ENCODE data around the gene NUDT19. TPM values are rescaled to one million over a fixed set of nuclear protein-coding genes. Genes with fewer than 3 reads are reported as not detected.
"Not testable (repeated sequence)": the region's sequence is repeated elsewhere in the genome, so short reads cannot be mapped to it uniquely, and the experiment has no call there.

Gene NUDT19
- total RNA-seq, 1 experiment from 2014 or later = 19.6 TPM

DNA sequence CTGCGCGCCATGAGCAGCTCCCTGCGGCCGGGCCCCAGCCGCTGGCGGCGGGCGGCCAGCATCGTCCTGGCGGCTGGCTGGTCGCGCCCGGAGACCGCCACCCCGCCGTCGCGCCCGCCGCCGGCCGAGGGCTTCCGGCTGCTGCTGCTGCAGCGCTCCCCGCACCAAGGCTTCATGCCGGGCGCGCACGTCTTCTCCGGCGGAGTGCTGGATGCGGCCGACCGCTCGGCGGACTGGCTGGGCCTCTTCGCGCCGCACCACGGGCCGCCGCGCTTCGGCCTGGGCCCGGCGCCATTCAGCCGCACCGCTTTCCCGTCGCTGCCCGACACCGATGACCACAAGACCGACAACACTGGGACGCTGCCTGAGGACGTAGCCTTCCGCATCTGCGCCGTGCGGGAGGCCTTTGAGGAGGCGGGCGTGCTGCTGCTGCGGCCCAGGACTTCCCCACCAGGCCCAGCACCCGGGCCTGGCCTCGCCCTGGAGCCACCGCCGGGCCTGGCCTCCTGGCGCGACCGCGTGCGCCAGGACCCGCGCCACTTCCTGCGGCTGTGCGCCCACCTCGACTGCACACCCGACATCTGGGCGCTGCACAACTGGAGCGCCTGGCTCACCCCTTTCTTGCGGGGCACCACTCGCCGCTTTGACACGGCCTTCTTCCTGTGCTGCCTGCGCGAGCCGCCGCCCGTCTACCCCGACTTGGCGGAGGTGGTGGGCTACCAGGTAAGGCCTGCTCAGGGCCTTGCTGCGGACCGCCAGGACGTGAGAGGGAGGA, 518 bp downstream of the NUDT19 start:
- peak; percentile 82 for DNase-seq

DNA sequence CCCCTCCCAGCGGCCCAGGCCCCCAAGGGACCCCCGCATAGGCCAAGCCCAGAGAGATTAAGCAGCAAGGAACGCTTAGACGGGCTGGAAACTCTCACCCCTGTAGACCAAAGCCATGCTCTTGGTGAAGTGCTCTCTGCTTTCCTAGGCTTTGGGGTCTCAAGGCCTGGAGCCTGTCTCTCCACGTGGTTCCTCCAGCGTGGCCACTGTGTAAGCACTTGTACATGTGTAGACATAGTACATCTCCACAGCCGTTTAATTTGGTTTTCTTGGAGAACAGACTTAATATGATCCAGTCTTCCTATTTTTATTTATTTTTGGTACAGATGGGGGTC, 1.1 kb downstream of the NUDT19 start:
- Histone ChIP-seq H2AFZ (ENCODE audit: low read length) (no peak overlapping the region), H4K20me1 (ENCODE audit: insufficient read depth, low read depth, low read length) (no peaks in the 10 kb centered on the region), H3K27me3 (ENCODE audit: low read length) (no peaks in the 10 kb centered on the region), H3K9ac (ENCODE audit: low read length) (peak overlapping the region; percentile 94), H3K79me2 (ENCODE audit: low read length) (peaks cover 53% of the 10 kb centered on the region), H3K9me3 (ENCODE audit: low read length) (no peaks in the 10 kb centered on the region), H3K36me3 (ENCODE audit: insufficient read depth, low read length) (peaks cover 13% of the 10 kb centered on the region), H3K4me3 (ENCODE audit: low read length) (peak overlapping the region; percentile 70), H3K4me1 (ENCODE audit: low read length) (peaks cover 32% of the 10 kb centered on the region), H3K9me2 (replicated peaks; ENCODE audit: insufficient read depth, low read length) (no peaks in the 10 kb centered on the region), H3K4me2 (ENCODE audit: low read depth, low read length, poor library complexity, severe bottlenecking) (peak overlapping the region; percentile 70), H3K27ac (ENCODE audit: low read length) (peak overlapping the region; percentile 62; the same call in 1 of the 2 replicates)
- DNase-seq = no peak

More for the DNA sequence above, 518 bp downstream of the NUDT19 start:
- Histone ChIP-seq H3K9me3 (ENCODE audit: low read length) (no peaks in the 10 kb centered on the region), H3K79me2 (ENCODE audit: low read length) (peaks cover 48% of the 10 kb centered on the region), H3K4me1 (ENCODE audit: low read length) (peaks cover 32% of the 10 kb centered on the region), H3K36me3 (ENCODE audit: insufficient read depth, low read length) (peaks cover 9% of the 10 kb centered on the region), H3K4me2 (ENCODE audit: low read depth, low read length, poor library complexity, severe bottlenecking) (peak overlapping the region; percentile 70), H2AFZ (ENCODE audit: low read length) (peak overlapping the region; percentile 77; the same call in 1 of the 2 replicates), H4K20me1 (ENCODE audit: insufficient read depth, low read depth, low read length) (no peaks in the 10 kb centered on the region), H3K9me2 (replicated peaks; ENCODE audit: insufficient read depth, low read length) (no peaks in the 10 kb centered on the region), H3K27ac (ENCODE audit: low read length) (peak overlapping the region; percentile 62), H3K27me3 (ENCODE audit: low read length) (no peaks in the 10 kb centered on the region), H3K9ac (ENCODE audit: low read length) (peak overlapping the region; percentile 94), H3K4me3 (ENCODE audit: low read length) (peak overlapping the region; percentile 70)

DNA sequence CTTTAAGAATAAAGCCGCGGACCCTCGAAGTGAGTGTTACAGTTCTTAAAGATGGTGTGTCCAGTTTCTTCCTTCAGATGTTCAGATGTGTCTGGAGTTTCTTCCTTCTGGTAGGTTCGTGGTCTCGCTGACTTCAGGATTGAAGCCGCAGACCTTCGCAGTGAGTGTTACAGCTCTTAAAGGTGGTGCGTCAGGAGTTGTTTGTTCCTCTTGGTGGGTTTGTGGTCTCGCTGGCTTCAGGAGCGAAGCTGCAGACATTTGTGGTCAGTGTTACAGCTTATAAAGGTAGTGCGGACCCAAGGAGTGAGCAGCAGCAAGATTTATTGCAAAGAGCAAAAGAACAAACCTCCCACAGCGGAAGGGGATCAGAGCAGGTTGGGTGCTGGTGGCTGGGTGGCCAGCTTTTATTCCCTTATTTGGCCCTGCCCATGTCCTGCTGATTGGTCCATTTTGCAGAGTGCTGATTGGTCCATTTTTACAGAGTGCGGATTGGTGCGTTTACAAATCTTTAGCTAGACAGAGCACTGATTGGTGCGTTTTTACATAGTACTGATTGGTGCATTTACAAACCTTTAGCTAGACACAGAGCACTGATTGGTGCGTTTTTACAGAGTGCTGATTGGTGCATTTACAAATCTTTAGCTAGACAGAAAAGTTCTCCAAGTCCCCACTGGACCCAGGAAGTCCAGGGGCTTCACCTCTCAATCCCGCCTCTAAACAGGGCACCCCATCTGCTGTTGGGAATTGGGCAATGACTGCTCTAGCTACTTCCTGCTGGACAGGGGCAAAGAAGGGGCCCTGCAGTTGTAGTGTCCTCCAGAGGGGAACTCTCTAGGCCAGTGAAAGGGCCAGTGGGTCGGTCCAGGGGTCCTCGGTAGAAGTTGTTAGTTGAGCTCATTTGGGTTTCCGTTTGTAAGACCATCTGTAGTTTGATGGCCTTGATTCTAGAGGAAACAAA, 1.8 kb downstream of the NUDT19 start:
- Histone ChIP-seq H3K4me2 (ENCODE audit: low read depth, low read length, poor library complexity, severe bottlenecking) (peak overlapping the region; percentile 70), H3K4me3 (ENCODE audit: low read length) (peak overlapping the region; percentile 70), H3K4me1 (ENCODE audit: low read length) (peaks cover 32% of the 10 kb centered on the region), H3K79me2 (ENCODE audit: low read length) (peaks cover 58% of the 10 kb centered on the region), H3K36me3 (ENCODE audit: insufficient read depth, low read length) (peaks cover 17% of the 10 kb centered on the region), H3K9ac (ENCODE audit: low read length) (peak overlapping the region; percentile 94; the same call in 1 of the 2 replicates)
- not testable (repeated sequence) for H2AFZ ChIP-seq (ENCODE audit: low read length); H3K27ac ChIP-seq (ENCODE audit: low read length); H3K27me3 ChIP-seq (ENCODE audit: low read length); H3K9me2 ChIP-seq (replicated peaks; ENCODE audit: insufficient read depth, low read length); H4K20me1 ChIP-seq (ENCODE audit: insufficient read depth, low read depth, low read length); H3K9me3 ChIP-seq (ENCODE audit: low read length)
- DNase-seq = peak; percentile 62

DNA sequence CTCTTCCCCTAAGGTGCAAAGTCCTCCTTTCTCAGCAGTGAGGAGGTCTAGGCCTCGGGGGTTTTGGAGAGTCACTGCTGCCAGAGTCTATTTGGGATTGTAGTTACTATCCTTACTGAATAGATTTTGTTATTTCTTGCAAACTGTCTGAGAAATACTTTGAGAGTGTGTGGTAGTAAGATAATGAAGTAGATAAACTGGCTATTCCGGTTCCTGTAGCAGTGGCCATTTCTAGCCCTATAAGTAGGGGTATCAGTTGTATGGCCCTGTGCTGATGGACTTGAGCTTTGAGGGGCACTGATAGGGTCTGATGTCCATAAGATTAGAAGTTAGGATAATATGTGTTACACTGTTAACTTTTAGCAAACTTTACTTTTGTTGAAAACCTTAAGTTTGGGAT, 2.7 kb downstream of the NUDT19 start:
- H3K9ac ChIP-seq (ENCODE audit: low read length); H3K9me2 ChIP-seq (replicated peaks; ENCODE audit: insufficient read depth, low read length); H3K9me3 ChIP-seq (ENCODE audit: low read length); H3K27me3 ChIP-seq (ENCODE audit: low read length); H2AFZ ChIP-seq (ENCODE audit: low read length); DNase-seq; H4K20me1 ChIP-seq (ENCODE audit: insufficient read depth, low read depth, low read length); H3K27ac ChIP-seq (ENCODE audit: low read length): not testable (repeated sequence)
- peak overlapping the region; percentile 34; the same call in 1 of the 2 replicates for H3K4me3 ChIP-seq (ENCODE audit: low read length)
- H3K4me2 ChIP-seq (ENCODE audit: low read depth, low read length, poor library complexity, severe bottlenecking) = peak overlapping the region; percentile 70
- peaks cover 32% of the 10 kb centered on the region for H3K4me1 ChIP-seq (ENCODE audit: low read length)
- peaks cover 65% of the 10 kb centered on the region for H3K79me2 ChIP-seq (ENCODE audit: low read length)
- H3K36me3 ChIP-seq (ENCODE audit: insufficient read depth, low read length) = peaks cover 24% of the 10 kb centered on the region

DNA sequence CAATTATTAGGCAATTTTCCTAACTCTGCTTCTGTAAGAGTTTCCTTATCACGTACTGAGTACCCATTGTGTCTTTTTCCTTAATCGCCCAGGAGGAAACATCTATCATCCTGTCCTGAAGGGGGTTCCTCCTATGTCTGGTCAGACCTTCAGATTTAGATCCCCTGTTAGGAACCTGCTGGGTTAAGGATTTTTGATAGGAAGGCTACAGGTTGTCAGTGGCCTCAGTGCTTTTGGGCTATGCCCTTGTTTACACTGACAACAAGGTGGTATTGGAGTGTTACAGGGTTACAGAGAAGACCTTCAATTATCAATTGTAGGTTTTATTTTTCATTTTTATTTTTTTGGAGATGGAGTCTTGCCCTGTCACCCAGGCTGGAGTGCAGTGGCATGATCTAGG, 3.2 kb downstream of the NUDT19 start:
- H3K4me2 ChIP-seq (ENCODE audit: low read depth, low read length, poor library complexity, severe bottlenecking); H3K9ac ChIP-seq (ENCODE audit: low read length); H3K9me3 ChIP-seq (ENCODE audit: low read length); H3K4me3 ChIP-seq (ENCODE audit: low read length); H4K20me1 ChIP-seq (ENCODE audit: insufficient read depth, low read depth, low read length); H2AFZ ChIP-seq (ENCODE audit: low read length); H3K9me2 ChIP-seq (replicated peaks; ENCODE audit: insufficient read depth, low read length); DNase-seq; H3K27me3 ChIP-seq (ENCODE audit: low read length); H3K27ac ChIP-seq (ENCODE audit: low read length): not testable (repeated sequence)
- H3K4me1 ChIP-seq (ENCODE audit: low read length) = peaks cover 29% of the 10 kb centered on the region
- peaks cover 29% of the 10 kb centered on the region for H3K36me3 ChIP-seq (ENCODE audit: insufficient read depth, low read length)
- peaks cover 70% of the 10 kb centered on the region for H3K79me2 ChIP-seq (ENCODE audit: low read length)

DNA sequence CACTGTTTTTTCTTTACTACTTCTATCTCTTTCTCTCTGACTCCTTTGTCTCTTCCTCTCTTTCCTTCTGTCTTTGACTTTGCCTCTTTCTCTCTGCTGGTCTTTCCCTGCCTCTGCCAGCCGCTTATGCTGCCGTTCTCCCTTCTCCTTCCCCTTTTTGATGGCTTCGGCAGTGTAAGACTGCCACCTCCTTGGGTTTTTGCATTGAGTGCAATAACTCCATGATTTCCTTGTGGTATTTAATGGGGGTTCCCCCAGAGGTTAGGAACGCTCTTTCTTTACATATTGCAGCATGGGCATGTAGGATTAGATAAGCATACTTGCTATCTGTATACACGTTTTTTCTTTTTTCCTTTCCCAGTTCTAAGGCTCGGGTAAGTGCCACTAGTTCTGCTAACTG, 3.9 kb downstream of the NUDT19 start:
- Histone ChIP-seq H3K4me1 (ENCODE audit: low read length) (peaks cover 24% of the 10 kb centered on the region), H3K36me3 (ENCODE audit: insufficient read depth, low read length) (peaks cover 34% of the 10 kb centered on the region), H3K79me2 (ENCODE audit: low read length) (peaks cover 74% of the 10 kb centered on the region)
- H3K9me3 ChIP-seq (ENCODE audit: low read length); DNase-seq; H3K9me2 ChIP-seq (replicated peaks; ENCODE audit: insufficient read depth, low read length); H3K4me2 ChIP-seq (ENCODE audit: low read depth, low read length, poor library complexity, severe bottlenecking); H3K4me3 ChIP-seq (ENCODE audit: low read length); H3K27ac ChIP-seq (ENCODE audit: low read length); H3K9ac ChIP-seq (ENCODE audit: low read length); H3K27me3 ChIP-seq (ENCODE audit: low read length); H2AFZ ChIP-seq (ENCODE audit: low read length); H4K20me1 ChIP-seq (ENCODE audit: insufficient read depth, low read depth, low read length): not testable (repeated sequence)

DNA sequence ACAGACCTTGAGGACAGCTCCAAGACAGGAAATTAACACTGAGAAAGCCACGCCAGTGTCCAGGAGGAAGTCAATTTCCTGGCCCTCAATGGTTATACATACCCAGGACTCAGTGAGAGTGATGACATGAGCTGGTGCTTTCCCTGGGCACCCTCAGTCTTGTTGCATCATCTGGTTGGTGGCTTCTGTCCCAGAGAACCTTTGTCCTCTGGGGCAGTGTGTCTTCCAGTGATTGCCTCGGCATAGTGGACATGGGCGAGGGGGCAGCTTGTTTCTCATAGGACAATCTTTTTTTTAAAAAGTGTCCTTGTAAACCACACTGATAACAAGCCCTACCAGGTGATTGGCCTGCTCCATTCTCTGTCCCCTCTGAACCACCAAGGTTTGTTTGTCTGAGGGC, 5.2 kb downstream of the NUDT19 start:
- H3K4me2 ChIP-seq (ENCODE audit: low read depth, low read length, poor library complexity, severe bottlenecking); H3K4me3 ChIP-seq (ENCODE audit: low read length); H3K9me2 ChIP-seq (replicated peaks; ENCODE audit: insufficient read depth, low read length); H3K9me3 ChIP-seq (ENCODE audit: low read length); H4K20me1 ChIP-seq (ENCODE audit: insufficient read depth, low read depth, low read length); H2AFZ ChIP-seq (ENCODE audit: low read length); H3K27ac ChIP-seq (ENCODE audit: low read length); DNase-seq; H3K27me3 ChIP-seq (ENCODE audit: low read length); H3K9ac ChIP-seq (ENCODE audit: low read length): not testable (repeated sequence)
- peaks cover 13% of the 10 kb centered on the region for H3K4me1 ChIP-seq (ENCODE audit: low read length)
- H3K36me3 ChIP-seq (ENCODE audit: insufficient read depth, low read length) = peaks cover 45% of the 10 kb centered on the region
- peaks cover 87% of the 10 kb centered on the region for H3K79me2 ChIP-seq (ENCODE audit: low read length)

DNA sequence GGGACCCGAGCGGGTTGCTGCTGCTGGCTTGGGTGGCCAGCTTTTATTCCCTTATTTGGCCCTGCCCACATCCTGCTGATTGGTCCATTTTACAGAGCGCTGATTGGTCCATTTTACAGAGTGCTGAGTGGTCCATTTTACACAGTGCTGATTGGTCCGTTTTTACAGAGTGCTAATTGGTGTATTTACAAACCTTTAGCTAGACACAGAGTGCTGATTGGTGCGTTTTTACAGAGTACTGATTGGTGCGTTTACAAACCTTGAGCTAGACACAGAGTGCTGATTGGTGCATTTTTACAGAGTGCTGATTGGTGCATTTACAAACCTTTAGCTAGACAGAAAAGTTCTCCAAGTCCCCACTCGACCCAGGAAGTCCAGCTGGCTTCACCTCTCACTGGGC, 8.5 kb downstream of the NUDT19 start:
- H3K9ac ChIP-seq (ENCODE audit: low read length); DNase-seq; H3K9me3 ChIP-seq (ENCODE audit: low read length); H3K4me1 ChIP-seq (ENCODE audit: low read length); H4K20me1 ChIP-seq (ENCODE audit: insufficient read depth, low read depth, low read length); H3K27ac ChIP-seq (ENCODE audit: low read length); H3K9me2 ChIP-seq (replicated peaks; ENCODE audit: insufficient read depth, low read length); H3K4me2 ChIP-seq (ENCODE audit: low read depth, low read length, poor library complexity, severe bottlenecking); H3K4me3 ChIP-seq (ENCODE audit: low read length); H2AFZ ChIP-seq (ENCODE audit: low read length); H3K27me3 ChIP-seq (ENCODE audit: low read length): not testable (repeated sequence)
- peaks cover 85% of the 10 kb centered on the region for H3K79me2 ChIP-seq (ENCODE audit: low read length)
- peaks cover 67% of the 10 kb centered on the region for H3K36me3 ChIP-seq (ENCODE audit: insufficient read depth, low read length)

All from Karpas-422 (cell line).